Measurements from ENCODE around the gene LSM4.

DNA sequence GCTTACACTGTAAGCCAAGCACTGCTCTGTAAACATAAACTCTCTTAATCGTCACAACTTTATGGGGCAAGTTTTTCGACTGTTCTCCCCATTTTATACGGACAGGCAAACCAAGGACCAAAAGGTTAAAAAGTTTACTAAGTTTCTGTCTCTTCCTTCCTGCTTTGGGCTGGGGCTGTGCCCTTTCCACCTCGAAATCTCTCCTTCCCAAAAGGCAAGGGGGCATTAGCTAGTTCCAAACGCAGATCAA, 43.7 kb downstream of the LSM4 start:
- no peak for TF ChIP-seq YY1 (IDR thresholded peaks at IDR 0.05; ENCODE audit: insufficient read depth, insufficient read length)
- no peak for TF ChIP-seq ZNF274 (IDR thresholded peaks at IDR 0.05; ENCODE audit: low read depth, low read length)
- no peak for TF ChIP-seq SUZ12 (IDR thresholded peaks at IDR 0.05; ENCODE audit: extremely low read depth, insufficient read depth, insufficient read length)
